GM11168 (cell line): ENCODE results near the gene UXT.
"Not testable (repeated sequence)": the region's sequence is repeated elsewhere in the genome, so short reads cannot be mapped to it uniquely, and the experiment has no call there.

Experiments used
- in situ Hi-C: fragments of 300-500 bp; cut with MboI; formaldehyde crosslinking; loops from one replicate; pipeline ENCODE4 v1.12.0; 2022; ENCODE audit warnings: low sequenced_read_pairs; ENCODE audit not compliant: unreplicated experiment

Gene UXT, protein sequence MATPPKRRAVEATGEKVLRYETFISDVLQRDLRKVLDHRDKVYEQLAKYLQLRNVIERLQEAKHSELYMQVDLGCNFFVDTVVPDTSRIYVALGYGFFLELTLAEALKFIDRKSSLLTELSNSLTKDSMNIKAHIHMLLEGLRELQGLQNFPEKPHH

DNA sequence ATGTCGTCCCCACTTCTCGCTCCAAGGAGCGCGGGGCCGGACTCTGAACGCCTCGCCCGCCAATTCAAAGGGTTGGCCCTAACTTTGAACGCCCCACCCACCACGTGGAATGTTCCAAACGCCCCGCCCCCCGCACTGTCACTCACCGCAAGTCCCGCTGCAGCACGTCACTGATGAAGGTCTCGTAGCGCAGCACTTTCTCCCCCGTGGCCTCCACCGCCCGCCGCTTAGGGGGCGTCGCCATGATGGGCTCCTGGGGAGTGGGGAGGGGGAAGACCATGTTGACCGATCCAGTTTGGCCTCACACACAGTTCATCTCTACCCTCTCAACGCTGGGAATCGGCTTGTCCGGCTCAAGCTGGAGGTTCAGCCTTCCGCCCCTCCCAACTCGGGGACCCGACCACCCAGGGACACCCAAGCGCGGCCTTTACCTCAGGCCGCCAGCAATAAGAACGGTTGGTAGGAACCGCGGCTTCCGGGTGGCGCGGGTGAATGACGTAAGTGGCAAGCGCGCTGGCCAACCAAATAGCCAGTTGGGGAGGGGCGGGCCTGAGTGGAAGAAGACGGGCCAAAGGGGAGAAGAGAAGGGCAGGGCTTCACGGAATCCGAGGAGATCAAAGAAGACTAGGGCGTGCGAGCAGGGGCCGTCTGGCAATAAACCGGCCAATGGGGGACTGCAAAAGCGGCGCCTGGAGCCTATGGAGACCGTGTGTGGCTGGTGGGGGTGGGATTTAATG lies at the start of gene UXT:
TSS of gene UXT (minus strand) at position 497 of the 737 bp plus-strand sequence. CDS start at position 244, 253 bp downstream.
- in situ Hi-C loops: no loop called here

DNA sequence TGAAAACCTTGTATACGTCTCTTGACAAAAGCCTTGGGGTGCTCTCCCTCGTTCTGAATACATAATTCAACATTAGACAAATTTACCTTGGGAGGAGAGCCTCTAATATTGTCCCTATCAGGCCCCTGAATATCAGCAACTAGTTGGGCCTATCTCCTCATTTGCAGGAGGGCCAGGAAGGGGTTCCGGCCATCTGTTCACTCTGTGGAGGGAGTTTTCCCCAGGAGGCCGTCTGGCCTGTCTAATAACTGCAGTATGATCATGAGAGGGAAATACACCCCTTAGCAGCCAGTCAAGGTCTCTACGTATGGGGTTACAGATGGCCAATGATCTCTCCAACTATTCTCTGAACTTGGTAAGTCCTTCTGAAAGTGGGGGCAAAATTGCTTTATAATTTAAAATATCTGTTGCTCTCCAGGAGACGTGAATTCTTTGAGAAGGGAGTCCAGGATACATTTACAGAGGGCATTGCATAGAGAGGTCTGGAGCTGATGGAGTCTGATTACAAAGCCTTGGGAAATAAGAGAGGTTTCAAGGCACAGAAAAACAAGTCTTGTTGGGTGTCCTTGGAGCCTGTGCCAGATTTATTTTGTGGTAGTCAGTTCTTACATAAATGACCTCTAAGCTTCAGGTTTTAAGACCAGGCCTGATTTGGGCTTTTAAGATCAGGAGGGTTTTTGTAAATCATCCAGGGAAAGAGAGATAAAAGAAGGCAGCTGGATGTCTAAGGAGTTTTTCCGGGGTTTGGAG lies 48.2 kb upstream of the UXT start:
- in situ Hi-C loops: no loop called here

DNA sequence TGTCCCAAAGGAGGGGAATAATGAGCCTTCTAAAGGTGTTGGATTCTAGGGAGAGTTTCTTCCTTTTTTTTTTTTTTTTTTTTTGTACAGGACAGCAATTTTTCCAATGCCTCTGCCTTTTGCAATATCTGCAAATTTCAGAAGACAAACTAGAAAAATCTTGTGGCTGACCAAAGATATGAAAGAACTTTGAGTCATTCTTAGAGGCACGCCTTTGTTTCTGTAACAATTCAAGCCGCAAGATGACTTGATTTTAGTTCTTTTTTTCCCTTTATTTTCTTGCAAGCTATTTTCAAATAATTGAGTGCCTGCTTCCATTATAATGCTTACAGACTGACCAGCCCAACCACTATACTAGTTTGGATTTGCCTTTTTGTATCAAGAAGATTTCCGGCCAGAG lies 47.6 kb upstream of the UXT start:
- in situ Hi-C loops: no loop called here

DNA sequence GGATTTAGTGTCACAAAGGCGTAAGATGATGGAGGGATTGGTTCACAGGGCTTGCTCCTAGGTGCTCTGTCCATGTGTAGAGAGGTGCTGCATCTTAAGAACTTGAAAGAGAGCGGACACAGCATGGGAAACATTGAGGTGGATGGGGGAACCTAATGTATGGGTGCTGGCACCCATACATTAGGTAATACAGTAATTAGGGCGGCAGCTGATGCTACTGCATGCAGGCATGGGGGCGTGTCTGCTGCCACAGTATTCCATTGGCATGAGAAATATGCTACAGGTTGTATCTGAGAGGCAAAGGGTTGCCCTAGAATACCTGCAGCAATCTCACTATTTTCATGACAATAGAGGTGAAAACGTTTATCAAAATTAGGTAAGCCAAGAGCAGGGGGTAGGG lies 45.8 kb upstream of the UXT start:
- in situ Hi-C loops: no loop called here

DNA sequence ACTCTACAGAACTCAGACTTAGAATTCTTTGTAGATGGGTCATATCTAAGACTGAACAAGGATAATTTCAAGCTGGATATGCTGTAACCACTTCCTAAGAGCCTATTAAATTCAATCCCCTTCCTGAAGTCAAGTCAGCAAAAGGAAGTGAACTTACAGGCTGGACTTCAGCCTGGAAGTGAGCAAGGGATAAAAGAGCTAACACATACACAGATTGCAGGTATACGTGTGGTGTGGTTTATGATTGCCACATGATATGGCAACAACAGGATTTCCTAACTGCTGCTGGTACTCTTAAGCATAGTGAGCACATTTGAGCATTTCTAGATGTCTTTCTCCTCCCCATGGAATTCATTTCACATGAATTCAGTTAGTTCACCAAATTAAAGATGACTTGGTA lies 38.2 kb upstream of the UXT start:
- in situ Hi-C loops: no loop called here

DNA sequence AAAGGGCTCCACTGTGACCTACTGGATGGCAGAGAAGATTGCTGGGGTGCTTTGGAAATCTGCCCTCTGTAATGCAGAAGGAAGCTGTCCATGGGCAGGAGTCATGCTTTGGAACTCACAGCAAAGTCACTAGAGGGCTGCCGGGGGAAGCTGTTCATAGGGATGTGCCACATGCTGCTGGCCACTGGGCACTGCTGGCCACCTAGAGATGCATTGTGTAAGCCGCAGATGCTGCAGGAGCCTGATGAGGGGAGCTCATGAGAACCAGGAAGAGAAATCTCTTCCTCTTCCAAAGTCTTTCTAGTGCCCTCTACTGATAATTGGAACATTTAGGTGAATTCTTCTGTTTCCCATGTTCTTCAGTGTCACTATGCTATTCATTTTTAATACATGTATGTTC lies 31.2 kb upstream of the UXT start:
- in situ Hi-C loops: no loop called here

DNA sequence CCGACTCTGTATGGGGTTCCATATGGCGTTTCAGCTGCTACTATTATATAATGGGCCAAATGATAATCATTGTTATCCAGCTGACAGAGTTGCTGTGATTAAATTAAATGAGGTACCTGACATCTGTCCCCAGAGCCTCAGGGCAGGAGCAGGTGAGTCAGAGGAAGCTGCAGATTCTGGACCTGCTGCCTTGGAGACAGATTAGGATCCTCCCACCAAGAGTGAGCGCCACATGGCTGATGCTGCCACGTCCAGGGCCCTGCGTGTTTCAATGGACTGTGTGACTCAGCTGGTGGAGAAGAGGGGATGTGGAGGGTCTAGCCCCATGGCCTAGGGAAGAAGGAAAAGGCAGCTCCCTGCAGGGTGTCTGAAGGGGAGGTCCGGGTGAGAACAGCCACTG lies 28.3 kb upstream of the UXT start:
- in situ Hi-C loops: no loop called here

DNA sequence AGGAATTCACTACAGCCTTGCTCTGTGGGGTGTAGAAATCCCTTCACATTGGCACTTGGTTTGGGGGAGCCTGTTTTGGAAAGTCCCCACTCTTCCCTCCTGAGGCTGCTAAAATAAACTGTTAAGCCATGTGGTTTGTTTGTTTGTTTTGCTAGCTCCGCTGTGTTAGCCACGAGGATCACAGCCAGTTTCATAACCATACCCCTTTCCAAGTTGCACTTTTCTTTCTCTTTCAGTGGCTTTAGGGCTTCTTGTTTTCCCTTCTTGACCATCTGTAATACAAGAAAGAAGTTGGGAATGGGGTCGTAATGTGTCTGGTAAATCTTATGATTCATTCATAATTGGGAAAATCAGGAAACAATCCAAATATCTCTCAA lies 24.8 kb upstream of the UXT start:
- in situ Hi-C loops: no loop called here

DNA sequence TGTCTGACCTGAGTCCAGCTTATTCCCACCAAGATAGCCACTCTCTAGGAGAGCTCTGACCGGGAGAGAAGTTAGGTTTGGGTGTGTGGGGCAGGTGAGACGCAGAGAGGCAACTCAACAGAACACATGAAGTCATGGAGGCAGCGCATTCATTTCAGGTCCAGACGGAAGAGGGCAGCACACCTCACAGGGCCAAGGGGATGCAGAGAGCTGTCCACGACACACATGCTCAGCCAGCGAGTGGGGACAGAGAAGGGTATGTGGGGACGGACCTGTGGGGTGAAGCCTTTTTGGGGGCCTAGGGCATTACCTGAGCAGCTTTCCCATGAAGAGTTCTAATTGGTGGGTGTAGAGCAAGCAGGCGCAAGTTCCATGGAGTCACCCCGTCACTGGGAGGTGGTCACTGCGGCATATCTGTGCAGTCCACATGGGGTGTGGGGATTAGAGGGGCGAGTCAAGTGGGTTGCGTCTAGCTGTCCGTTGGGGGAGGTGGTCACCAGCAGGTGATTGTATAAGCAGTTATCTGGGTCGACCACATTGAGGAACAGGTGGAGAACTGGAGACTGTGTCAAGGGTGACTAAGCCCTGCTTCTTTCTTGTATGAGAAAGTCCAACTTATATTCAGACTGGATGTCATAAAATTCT lies 24.3 kb upstream of the UXT start:
- in situ Hi-C loops: no loop called here

DNA sequence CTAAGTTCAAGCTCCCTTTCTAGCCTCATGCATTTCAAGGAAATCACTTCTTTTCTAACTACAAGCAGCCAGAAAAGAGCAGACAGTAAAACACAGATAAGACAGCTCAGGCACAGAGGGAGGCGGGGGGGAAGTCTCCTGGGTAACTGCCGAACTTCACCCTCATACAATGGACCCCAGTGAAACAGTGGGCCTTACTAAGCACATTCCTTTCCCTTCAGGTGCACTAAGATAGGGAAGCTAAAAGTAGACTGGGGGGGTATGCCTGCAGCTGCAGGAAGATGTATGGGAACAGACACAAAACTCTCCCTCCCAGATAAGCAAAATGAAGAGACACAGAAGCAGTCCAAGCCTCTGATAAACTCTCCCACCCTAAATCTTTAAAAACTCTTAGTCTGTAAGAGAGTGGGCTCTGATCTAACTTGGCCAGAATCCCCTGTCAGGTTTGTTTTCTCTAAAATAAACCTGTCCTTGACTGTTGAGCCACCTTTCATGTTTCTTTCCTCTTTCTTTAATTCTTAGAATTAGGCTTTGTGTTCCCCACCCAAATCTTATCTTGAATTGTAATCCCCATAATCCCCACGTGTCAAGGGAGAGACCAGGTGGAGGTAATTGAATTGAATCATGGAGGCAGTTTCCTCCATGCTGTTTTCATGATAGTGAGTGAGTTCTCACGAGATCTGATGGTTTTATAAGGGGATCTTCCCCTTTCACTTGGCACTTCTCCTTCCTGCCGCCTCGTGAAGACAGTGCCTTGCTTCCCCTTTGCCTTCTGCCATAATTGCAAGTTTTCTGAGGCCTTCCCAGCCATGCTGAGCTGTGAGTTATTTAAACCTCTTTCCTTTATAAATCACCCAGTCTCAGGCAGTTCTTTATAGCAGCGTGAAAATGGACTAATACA lies 17.2 kb upstream of the UXT start:
- in situ Hi-C loops: not testable (repeated sequence)

DNA sequence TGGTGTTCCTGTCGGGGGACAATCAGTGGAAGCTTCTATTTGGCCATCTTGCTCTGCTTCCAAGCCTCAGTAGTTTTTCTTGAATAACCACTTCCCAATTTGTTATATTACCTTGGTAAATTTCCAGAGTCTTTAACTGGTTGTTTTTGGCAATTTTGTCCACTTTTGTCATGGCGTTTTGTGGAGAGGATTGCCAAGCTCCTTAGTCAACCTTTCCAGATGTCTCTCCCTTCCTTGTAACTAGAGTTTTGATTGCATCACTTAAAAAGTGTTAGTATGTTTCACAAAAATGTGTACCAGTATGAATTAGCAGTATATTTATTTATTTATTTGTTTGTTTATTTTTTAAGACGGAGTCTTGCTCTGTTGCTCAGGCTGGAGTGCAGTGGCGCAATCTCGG lies 15.8 kb upstream of the UXT start:
- in situ Hi-C loops: no loop called here

DNA sequence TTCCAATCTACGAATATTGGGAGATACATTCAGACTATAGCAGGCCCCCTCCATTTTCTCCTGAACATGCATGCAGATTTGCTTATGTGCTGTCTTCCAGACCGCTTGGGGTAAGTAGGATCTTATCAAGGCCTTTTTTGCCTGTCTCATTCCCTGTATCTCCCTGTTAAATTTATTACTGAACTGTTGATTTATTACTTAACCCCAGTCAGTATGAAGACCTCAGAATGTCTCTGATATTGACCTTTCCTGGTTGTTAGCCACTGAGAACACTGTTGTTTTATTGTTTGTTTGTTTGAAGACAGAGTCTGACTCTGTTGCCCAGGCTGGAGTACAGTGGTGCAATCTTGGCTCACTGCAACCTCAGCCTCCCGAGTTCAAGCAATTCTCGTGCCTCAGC lies 6.8 kb upstream of the UXT start:
- in situ Hi-C loops: not testable (repeated sequence)

DNA sequence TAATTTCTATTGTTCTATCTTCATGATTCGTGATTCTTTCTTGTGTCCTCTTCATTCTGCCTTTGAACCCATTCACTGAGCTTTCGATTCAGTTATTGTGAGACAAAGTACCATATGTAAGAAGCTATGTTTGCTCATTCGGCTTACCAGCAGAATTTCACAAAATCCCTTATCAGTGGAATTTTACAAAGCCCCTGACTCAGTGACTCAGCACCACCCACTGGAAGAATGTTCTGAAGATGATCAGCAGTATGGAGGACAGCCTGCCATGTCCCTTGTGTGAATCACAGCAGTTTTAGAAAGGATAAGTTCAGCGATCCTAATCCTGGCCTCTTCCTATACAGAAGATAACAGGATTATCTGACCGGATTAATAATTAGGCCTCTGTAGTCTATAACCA lies 5.8 kb upstream of the UXT start:
- in situ Hi-C loops: no loop called here

DNA sequence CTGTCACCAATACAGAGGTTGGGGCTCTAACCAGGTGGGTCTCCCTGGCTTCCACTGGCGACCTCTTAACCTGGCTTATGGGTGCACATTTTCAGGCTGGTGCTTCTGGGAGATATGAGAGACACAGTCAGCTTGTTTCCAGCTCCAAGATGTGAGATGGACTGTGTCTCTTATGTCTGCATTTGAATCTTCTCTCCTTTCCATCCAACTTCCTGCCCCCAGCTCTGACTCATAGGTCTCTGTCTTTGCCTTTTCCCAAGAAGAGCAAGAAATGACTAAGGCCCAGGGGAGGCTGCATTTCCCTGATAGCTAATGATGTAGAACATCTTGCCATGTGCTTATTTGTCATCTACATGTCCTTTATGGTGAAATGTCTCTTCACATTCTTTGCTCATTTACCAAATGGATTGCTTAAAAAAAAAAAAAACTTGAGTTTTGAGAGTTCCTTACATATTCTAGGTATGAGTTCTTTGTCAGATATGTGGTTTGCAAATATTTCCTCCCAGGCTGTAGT lies 3.2 kb upstream of the UXT start:
- in situ Hi-C loops: no loop called here

DNA sequence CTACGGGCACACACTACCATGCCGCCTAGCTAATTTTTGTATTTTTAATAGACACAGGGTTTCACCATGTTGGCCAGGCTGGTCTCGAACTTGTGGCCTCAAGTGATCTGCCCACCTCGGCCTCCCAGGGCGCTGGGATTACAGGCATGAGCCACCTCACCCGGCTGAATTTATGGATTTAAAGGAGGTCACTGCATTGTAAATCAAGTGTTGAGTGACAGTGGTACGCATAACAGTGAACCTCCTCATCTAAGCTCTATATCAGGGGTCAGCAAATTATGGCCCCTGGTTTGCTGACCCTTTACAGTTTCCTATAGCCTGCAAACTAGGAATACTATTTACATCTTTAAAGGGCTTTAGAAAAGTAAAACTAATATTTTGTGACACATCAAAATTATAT lies 2.6 kb upstream of the UXT start:
- in situ Hi-C loops: no loop called here

DNA sequence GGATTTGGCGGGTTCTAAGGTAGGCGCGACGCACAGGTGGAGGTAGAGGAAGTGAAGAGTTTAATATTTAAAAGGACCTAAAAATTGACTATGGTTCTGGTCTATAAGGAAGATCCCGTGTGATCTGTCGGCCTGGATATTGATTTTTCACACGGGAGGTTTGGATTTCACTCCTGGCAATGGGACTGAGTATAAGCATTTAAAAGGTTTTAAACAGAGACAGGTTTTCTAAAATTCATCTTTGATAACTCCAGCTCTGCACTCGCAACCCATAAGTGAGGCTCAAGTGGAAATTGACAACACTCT lies 394 bp upstream of the UXT start:
- in situ Hi-C loops: no loop called here

DNA sequence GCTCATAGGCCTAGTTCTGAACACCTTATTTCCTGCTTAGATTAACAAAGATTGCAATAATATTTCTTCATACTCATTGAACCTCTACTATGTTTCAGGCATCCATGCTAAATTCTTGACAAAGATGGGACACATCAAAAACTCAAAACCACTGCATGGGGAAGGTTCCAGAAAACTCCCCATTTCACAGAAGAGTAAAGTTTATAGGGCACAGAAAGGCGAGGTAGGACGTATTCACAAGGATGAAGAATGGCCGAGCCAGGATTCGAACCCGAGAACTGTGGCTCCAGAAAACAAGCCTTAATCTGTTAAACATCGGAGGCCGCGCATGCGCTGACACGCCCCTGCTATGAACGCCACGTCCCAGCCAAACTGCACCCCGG lies 688 bp downstream of the UXT start:
- in situ Hi-C loops: no loop called here

DNA sequence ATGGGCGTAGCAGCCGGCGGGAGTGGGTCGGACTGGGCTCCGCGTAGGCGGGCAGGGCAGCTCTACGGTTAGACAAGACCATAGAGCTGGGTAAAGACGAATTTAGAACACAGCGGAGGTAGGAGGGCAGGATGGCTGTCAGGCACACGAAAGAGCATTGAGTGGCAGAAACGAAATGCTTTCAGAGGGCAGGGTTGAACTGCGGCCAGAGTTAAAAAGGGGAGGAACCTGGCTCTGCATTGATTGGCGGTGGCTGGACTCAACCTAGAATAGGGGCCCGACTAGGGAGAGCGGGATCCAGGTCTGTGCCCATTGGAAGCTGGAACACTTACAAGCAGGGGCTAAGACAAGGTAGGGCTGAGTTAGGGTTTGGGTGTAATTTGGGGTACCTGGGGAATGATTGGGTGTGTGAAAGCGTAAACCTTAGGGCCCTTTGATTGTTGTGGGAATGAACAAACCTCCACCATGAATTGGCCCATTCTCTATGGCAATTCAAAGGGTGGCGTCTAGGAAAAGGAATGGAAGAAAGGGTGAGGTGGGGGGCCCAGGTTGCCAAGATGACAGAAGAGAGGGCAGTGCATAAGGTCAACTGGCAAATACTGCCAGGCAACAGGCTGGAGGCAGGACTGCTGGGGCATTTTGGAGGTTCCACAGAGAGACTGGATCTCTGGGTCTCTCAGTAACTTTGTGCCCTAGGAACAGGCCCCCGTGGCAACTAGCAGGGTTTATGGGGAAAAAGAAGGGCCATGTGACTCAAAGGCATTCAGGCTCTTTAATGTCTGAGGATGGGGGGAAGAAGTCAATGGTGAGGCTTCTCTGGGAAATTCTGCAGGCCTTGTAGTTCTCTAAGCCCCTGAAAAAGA lies 7.7 kb downstream of the UXT start:
- in situ Hi-C loops: no loop called here
